ENCODE data around the gene PTDSS2. TPM values are rescaled to one million over a fixed set of nuclear protein-coding genes. Genes with fewer than 3 reads are reported as not detected.

PTDSS2 gene
- total RNA-seq, 1 experiment from 2014 or later = 49.5 TPM

GRCh38 chr11:464316-464715, 14.2 kb downstream of the PTDSS2 start (continued):
- TF ChIP-seq FOXK1 (CRISPR knock-in tag; IDR thresholded peaks at IDR 0.05) (no peak), ATF1 (CRISPR knock-in tag; IDR thresholded peaks at IDR 0.05) (no peak), SOX15 (CRISPR knock-in tag; IDR thresholded peaks at IDR 0.05) (no peak), HMGXB4 (CRISPR knock-in tag; IDR thresholded peaks at IDR 0.05) (no peak)

- peak overlapping the region; percentile 87 for H3K27ac Mint-ChIP-seq
- CTCF ChIA-PET = interaction anchor here (0.6 to 1.2 kb wide), 4 partner anchors 15 to 53 kb away, joined by 3 read pairs; no protein-coding TSS in a partner anchor
- H3K27me3 Mint-ChIP-seq (ENCODE audit: low read depth) = no peaks in the 10 kb centered on the region
- H3K4me1 Mint-ChIP-seq = peaks cover 30% of the 10 kb centered on the region
- H3K4me3 Mint-ChIP-seq = no peak overlapping the region
- TF ChIP-seq GTF2I (CRISPR knock-in tag; conservative IDR thresholded peaks at IDR 0.05) = no peak
- TF ChIP-seq ZNF425 (CRISPR knock-in tag; conservative IDR thresholded peaks at IDR 0.05) = no peak
- DNase-seq (ENCODE audit: low spot score) = no peak
- ATAC-seq = no peak
- H3K36me3 Mint-ChIP-seq = peaks cover 10% of the 10 kb centered on the region
- no peaks in the 10 kb centered on the region for H3K9me3 Mint-ChIP-seq
- POLR2A ChIA-PET = interaction anchor here (0.5 to 1.1 kb wide), 2 partner anchors 16 to 27 kb away, joined by 3 read pairs; no protein-coding TSS in a partner anchor
Measured at GRCh38 chr11:465896-466530, 15.9 kb downstream of the PTDSS2 start.

GRCh38 chr11:468036-468435, 18.0 kb downstream of the PTDSS2 start:
- CTCF ChIA-PET = no interaction called here
- POLR2A ChIA-PET = no interaction called here
- no peak for TF ChIP-seq FOXP1 (CRISPR knock-in tag; IDR thresholded peaks at IDR 0.05; ENCODE audit: borderline replicate concordance)
- no peak for TF ChIP-seq ZBTB43 (CRISPR knock-in tag; IDR thresholded peaks at IDR 0.05)
- TF ChIP-seq HMGA2 (CRISPR knock-in tag; IDR thresholded peaks at IDR 0.05) = no peak
- no peak for TF ChIP-seq ZMAT4 (CRISPR knock-in tag; IDR thresholded peaks at IDR 0.05)
- no peak for TF ChIP-seq EMX1 (CRISPR knock-in tag; IDR thresholded peaks at IDR 0.05)
- no peak for TF ChIP-seq NFE2L1 (CRISPR knock-in tag; IDR thresholded peaks at IDR 0.05)
- no peak for TF ChIP-seq AR (CRISPR knock-in tag; IDR thresholded peaks at IDR 0.05)
- peak; percentile 55; the same call in 1 of the 2 replicates for TF ChIP-seq ZNF121 (CRISPR knock-in tag; IDR thresholded peaks at IDR 0.05)
- ATAC-seq (no peak), DNase-seq (ENCODE audit: low spot score) (no peak)
- no peak overlapping the region for H3K4me3 Mint-ChIP-seq
- no peaks in the 10 kb centered on the region for H3K27me3 Mint-ChIP-seq (ENCODE audit: low read depth)
- H3K4me1 Mint-ChIP-seq = peaks cover 30% of the 10 kb centered on the region
- no peaks in the 10 kb centered on the region for H3K9me3 Mint-ChIP-seq
- peak overlapping the region; percentile 92 for H3K27ac Mint-ChIP-seq
- peaks cover 10% of the 10 kb centered on the region for H3K36me3 Mint-ChIP-seq
